Cardiac muscle cell (in vitro differentiated cells and primary cell): ENCODE results near the gene TAF10. TPM values are rescaled to one million over a fixed set of nuclear protein-coding genes. Genes with fewer than 3 reads are reported as not detected.
A peak's percentile ranks its signal among the peaks of the same experiment; 100 is the strongest.

Experiments
- DNase-seq, 2 donors: peaks; one replicate each; pipeline versions ENCODE4 v3.0.0 to v3.0.0-alpha.2; 2010 to 2017; ENCODE audit warnings: low read depth in 1 of 2, low spot score in 1 of 2
- H3K27ac ChIP-seq: fragments of 200-600 bp; sonication (generic); 2 replicates; pipeline ENCODE4 v1.5.1; 2016
- H3K27me3 ChIP-seq: fragments of 200-600 bp; sonication (generic); 2 replicates; pipeline ENCODE4 v1.6.0; 2016; ENCODE audit warnings: control low read depth
- H3K36me3 ChIP-seq: fragments of 200-600 bp; sonication (generic); 2 replicates; pipeline ENCODE4 v1.5.1; 2016; ENCODE audit warnings: control low read depth
- H3K4me1 ChIP-seq: fragments of 200-600 bp; sonication (generic); 2 replicates; pipeline ENCODE4 v1.8.1; 2017; ENCODE audit warnings: low read depth, mild to moderate bottlenecking, mixed run types
- H3K4me3 ChIP-seq: fragments of 200-600 bp; sonication (generic); 2 replicates; pipeline ENCODE4 v1.5.1; 2016; ENCODE audit warnings: mild to moderate bottlenecking
- H3K9me3 ChIP-seq: fragments of 200-600 bp; sonication (generic); 2 replicates; pipeline ENCODE4 v1.5.1; 2017; ENCODE audit warnings: low read depth, mild to moderate bottlenecking, control low read depth
- CTCF ChIP-seq: IDR thresholded peaks from 2 replicates; pipeline ENCODE4 v1.5.1; 2012; ENCODE audit warnings: low read depth, mild to moderate bottlenecking, low read length
- polyA plus RNA-seq: library from polyadenylated mRNA; unstranded; fragments of >200 nt; fragmentation: Nextera tagmentation; extraction: Ambion mirVana; gene quantifications from 2 replicates; pipeline ENCODE4 v1.2.1, GENCODE V29; 2016
- total RNA-seq: library from RNA; depleted of rRNA; stranded (reverse); fragments of >200 nt; gene quantifications from 2 replicates; pipeline ENCODE4 v1.2.3, GENCODE V29; 2016

TAF10 gene
- total and polyA plus RNA-seq, 2 experiments from 2014 or later: 72.6 to 316 TPM

GRCh38 chr11:6570691-6571427 lies 41.2 kb downstream of the TAF10 start:
- no peak for TF ChIP-seq CTCF
- Histone ChIP-seq H3K27ac (no peak overlapping the region), H3K9me3 (no peaks in the 10 kb centered on the region), H3K4me1 (peaks cover 4% of the 10 kb centered on the region), H3K36me3 (no peaks in the 10 kb centered on the region), H3K4me3 (no peak overlapping the region), H3K27me3 (no peaks in the 10 kb centered on the region)
- no peak for DNase-seq

DNA sequence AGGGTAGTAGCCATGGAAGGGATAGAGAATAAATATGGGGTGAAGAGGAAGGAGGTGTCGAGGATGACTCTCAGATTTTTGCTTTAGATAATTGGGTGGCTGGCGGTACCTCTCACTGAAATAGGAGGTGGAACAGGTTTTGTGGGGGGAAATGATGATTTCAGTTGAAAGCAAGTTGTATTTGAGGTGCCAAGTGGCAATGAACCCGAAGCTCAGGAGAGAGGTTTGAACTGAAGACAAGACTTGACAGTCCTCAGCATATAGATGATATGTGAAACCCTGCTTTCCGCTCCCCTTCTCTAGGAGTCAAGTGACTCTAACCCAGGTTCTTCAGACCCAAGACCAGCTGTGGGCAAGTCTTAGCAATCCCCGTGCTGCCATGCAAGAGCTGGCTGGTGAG lies 42.3 kb downstream of the TAF10 start:
- H3K9me3 ChIP-seq: no peaks in the 10 kb centered on the region
- H3K27me3 ChIP-seq: no peaks in the 10 kb centered on the region
- H3K4me1 ChIP-seq: peaks cover 4% of the 10 kb centered on the region
- H3K27ac ChIP-seq: no peak overlapping the region
- H3K4me3 ChIP-seq: no peak overlapping the region
- no peak for TF ChIP-seq CTCF
- no peak for DNase-seq
- no peaks in the 10 kb centered on the region for H3K36me3 ChIP-seq

- H3K27me3 ChIP-seq: no peaks in the 10 kb centered on the region
- no peaks in the 10 kb centered on the region for H3K9me3 ChIP-seq
- no peak overlapping the region for H3K4me3 ChIP-seq
- H3K27ac ChIP-seq: peak overlapping the region; percentile 74
- no peaks in the 10 kb centered on the region for H3K36me3 ChIP-seq
- peak; percentile 16 for TF ChIP-seq CTCF
- DNase-seq: peak; percentile 70 to 92
- H3K4me1 ChIP-seq: peaks cover 4% of the 10 kb centered on the region
These were observed 43.7 kb downstream of the TAF10 start for GRCh38 chr11:6568191-6568918.

DNA sequence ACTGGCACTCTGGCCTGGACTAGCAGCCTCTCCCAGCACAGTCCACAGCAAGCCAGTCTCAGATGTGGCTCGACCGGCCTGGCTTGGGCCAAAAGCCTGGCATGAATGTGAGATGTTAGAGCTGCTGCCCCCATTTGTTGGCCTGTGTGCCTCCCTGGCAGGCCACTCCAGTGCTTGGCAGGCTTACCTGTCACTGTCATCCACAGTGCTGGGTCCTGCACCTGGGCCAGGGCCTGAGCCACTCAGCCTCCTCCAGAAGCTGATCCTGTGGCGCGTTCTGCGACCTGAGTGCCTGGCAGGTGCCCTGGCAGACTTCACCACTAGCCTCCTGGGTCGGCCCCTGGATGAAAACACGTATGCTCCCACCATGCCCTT lies 44.7 kb downstream of the TAF10 start:
- no peaks in the 10 kb centered on the region for H3K36me3 ChIP-seq
- TF ChIP-seq CTCF: no peak
- no peak overlapping the region for H3K4me3 ChIP-seq
- no peaks in the 10 kb centered on the region for H3K9me3 ChIP-seq
- H3K27ac ChIP-seq: no peak overlapping the region
- H3K4me1 ChIP-seq: peaks cover 4% of the 10 kb centered on the region
- H3K27me3 ChIP-seq: no peaks in the 10 kb centered on the region
- DNase-seq: no peak

DNA sequence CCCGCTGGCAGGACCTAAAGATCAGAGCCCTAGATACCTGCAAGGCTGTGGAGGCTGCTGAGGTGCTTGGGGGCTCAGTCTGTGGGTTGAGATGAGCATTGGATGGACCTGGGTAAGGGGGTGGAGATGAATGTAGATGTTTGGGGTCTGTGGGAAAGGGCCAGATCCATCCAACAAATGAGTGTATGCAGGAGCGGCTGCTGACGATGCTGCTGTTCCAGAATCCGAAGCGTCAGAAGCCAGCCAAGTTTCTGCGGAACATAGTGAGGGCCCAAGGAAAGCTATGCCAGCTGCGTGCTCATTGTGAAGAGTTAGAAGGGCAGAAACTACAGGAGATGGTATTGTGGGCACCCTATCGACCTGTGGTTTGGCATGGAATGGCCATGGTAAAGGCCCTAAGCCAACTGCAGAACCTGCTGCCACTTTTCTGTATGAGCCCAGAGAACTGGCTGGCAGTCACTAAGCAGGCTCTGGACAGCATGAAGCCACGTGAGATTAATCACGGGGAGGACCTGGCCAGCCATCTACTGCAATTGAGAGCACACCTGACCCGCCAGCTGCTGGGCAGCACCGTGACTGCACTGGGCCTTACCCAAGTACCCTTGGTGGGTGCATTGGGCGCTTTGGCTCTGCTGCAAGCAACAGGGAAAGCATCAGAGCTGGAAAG lies 45.2 kb downstream of the TAF10 start:
- H3K27ac ChIP-seq: no peak overlapping the region
- TF ChIP-seq CTCF: no peak
- H3K27me3 ChIP-seq: no peaks in the 10 kb centered on the region
- peaks cover 4% of the 10 kb centered on the region for H3K4me1 ChIP-seq
- no peaks in the 10 kb centered on the region for H3K9me3 ChIP-seq
- H3K4me3 ChIP-seq: no peak overlapping the region
- DNase-seq: no peak
- H3K36me3 ChIP-seq: no peaks in the 10 kb centered on the region
